Activated B cell treated with CpG ODN at 0.5 μM for 24 hours (primary cell): Measurements from ENCODE around the gene ECT2. TPM values are rescaled to one million over a fixed set of nuclear protein-coding genes. Genes with fewer than 3 reads are reported as not detected.

Experiments
- ATAC-seq: fragments of 200-7000 bp; cut with Tn5 transposase; one replicate; pipeline ENCODE4 v1.10.0; 2021; ENCODE audit warnings: low read depth, mild to moderate bottlenecking, moderate library complexity
- CTCF ChIA-PET: fragments of 350-600 bp; sonication (Branson Sonifier 250); formaldehyde crosslinking; loops from one replicate; lab custom pipeline; 2021; ENCODE audit warnings: antibody characterized with exemption; lab: Charles Lee
- POLR2A ChIA-PET: fragments of 350-600 bp; sonication (Branson Sonifier 250); formaldehyde crosslinking; loops from one replicate; lab custom pipeline; 2021; ENCODE audit warnings: antibody characterized with exemption; lab: Charles Lee
- DNase-seq: peaks from one replicate; pipeline ENCODE4 v3.0.0; 2022
- H3K27ac Mint-ChIP-seq: one replicate; pipeline ENCODE4 v1.8.0; 2020; ENCODE audit warnings: mixed read lengths
- H3K27me3 Mint-ChIP-seq: one replicate; pipeline ENCODE4 v1.8.0; 2021; ENCODE audit warnings: mixed read lengths
- H3K36me3 Mint-ChIP-seq: one replicate; pipeline ENCODE4 v1.8.0; 2021; ENCODE audit warnings: low read depth, mixed read lengths
- H3K4me1 Mint-ChIP-seq: one replicate; pipeline ENCODE4 v1.8.0; 2021; ENCODE audit warnings: mixed read lengths
- H3K4me3 Mint-ChIP-seq: one replicate; pipeline ENCODE4 v1.8.0; 2020; ENCODE audit warnings: mild to moderate bottlenecking, mixed read lengths
- H3K9me3 Mint-ChIP-seq: one replicate; pipeline ENCODE4 v1.8.0; 2020; ENCODE audit warnings: mixed read lengths
- CTCF ChIP-seq: fragments of 200-600 bp; IDR thresholded peaks from one replicate; pipeline ENCODE4 v1.8.0; 2022; ENCODE audit warnings: antibody characterized with exemption, mild to moderate bottlenecking
- intact Hi-C: fragments of 100-400 bp; cut with micrococcal nuclease; formaldehyde crosslinking; loops from one replicate; pipeline ENCODE4 v1.15.1; 2024
- total RNA-seq: library from RNA; stranded (reverse); gene quantifications from 2 replicates; pipeline ENCODE4 v1.2.3, GENCODE V29; 2022

ECT2 gene
- total RNA-seq, 1 donor from 2014 or later: 6.3 TPM

- no peak for TF ChIP-seq CTCF
- Mint-ChIP-seq H3K4me3 (no peak overlapping the region), H3K9me3 (no peaks in the 10 kb centered on the region), H3K27me3 (peaks cover 1% of the 10 kb centered on the region), H3K36me3 (no peaks in the 10 kb centered on the region), H3K27ac (no peak overlapping the region), H3K4me1 (no peaks in the 10 kb centered on the region)
- ChIA-PET CTCF (no interaction called here), POLR2A (no interaction called here)
- no peak for ATAC-seq
- DNase-seq: no peak
- intact Hi-C loops: no loop called here
Observed at GRCh38 chr3:172868582-172869200, 118.2 kb downstream of the ECT2 start.

GRCh38 chr3:172869368-172869771, 118.8 kb downstream of the ECT2 start:
- no peak for ATAC-seq

DNA sequence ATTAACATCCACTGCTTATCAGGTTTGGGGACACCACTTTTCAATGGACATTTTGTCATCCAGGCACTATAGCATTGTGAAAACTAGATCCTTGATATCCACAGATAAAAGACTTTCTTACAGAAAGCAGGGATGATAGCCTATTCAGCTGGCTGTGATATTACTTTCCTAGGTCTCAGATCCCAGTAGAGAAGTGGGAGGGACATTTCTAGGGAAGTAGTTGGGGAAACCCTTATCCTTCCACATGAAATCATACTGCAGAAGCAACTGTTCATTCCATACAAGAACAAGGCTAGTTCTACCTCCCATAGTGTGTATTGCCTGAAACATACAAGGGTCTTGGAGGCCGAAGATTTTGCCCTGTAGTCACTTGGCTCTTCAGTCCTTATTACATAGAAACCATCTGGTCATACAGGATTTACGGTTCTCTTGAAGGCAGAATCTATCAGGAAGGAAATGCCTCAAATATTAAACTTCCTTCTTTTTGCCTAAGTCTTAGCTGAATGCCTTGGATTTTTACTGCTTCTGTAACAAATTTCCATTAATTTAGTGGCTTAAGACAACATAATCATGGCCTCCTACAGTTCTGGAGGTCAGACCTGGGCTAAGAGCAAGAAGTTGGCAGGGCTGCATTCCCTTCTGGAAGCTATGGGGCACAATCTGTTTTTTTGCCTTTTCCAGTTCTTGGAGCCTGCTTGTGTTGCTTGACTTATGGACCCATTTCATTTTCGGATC, 119.4 kb downstream of the ECT2 start:
- no peak for TF ChIP-seq CTCF
- H3K9me3 Mint-ChIP-seq: no peaks in the 10 kb centered on the region
- DNase-seq (no peak), ATAC-seq (no peak)
- H3K27ac Mint-ChIP-seq: no peak overlapping the region
- H3K36me3 Mint-ChIP-seq: no peaks in the 10 kb centered on the region
- no peak overlapping the region for H3K4me3 Mint-ChIP-seq
- intact Hi-C loops: no loop called here
- no peaks in the 10 kb centered on the region for H3K4me1 Mint-ChIP-seq
- CTCF ChIA-PET: no interaction called here
- POLR2A ChIA-PET: no interaction called here
- peaks cover 1% of the 10 kb centered on the region for H3K27me3 Mint-ChIP-seq

More at GRCh38 chr3:172869368-172869771, 118.8 kb downstream of the ECT2 start:
- Mint-ChIP-seq H3K9me3 (no peaks in the 10 kb centered on the region), H3K27me3 (peaks cover 1% of the 10 kb centered on the region), H3K27ac (no peak overlapping the region), H3K36me3 (no peaks in the 10 kb centered on the region), H3K4me3 (no peak overlapping the region), H3K4me1 (no peaks in the 10 kb centered on the region)
- no peak for TF ChIP-seq CTCF
- intact Hi-C loops: no loop called here
- no peak for DNase-seq
- ChIA-PET POLR2A (no interaction called here), CTCF (no interaction called here)

Other genes starting within 250 kb of the ECT2 start
- gene TNFSF10, start 227.3 kb upstream of the ECT2 start, total RNA-seq: 7.2 and 7.4 TPM in 2 replicates
- 4.5 and 4.9 TPM in 2 replicates for gene NCEH1, start 39.7 kb upstream of the ECT2 start, total RNA-seq